HepG2 (cell line): ENCODE results near the gene STH. TPM values are rescaled to one million over a fixed set of nuclear protein-coding genes. Genes with fewer than 3 reads are reported as not detected.

Experiments used
- AKAP8 ChIP-seq: sonication (generic); formaldehyde crosslinking; IDR thresholded peaks from 2 replicates; pipeline ENCODE4 v1.5.1; 2020; ENCODE audit warnings: mild to moderate bottlenecking, missing genetic modification reagents
- ELK4 ChIP-seq: sonication (generic); formaldehyde crosslinking; IDR thresholded peaks from 2 replicates; pipeline ENCODE4 v1.9.0; 2021; ENCODE audit warnings: missing genetic modification reagents, borderline replicate concordance
- GRHL1 ChIP-seq: sonication (generic); formaldehyde crosslinking; conservative IDR thresholded peaks from 2 replicates; pipeline ENCODE4 v1.8.0; 2022; ENCODE audit warnings: missing genetic modification reagents
- MXD3 ChIP-seq: IDR thresholded peaks from 2 replicates; pipeline ENCODE4 v1.6.1; 2016; ENCODE audit warnings: mild to moderate bottlenecking, missing biosample characterization, missing genetic modification reagents
- RAD51 ChIP-seq: fragments of 450-650 bp; IDR thresholded peaks from 2 replicates; pipeline ENCODE4 v1.6.1; 2016; ENCODE audit warnings: borderline replicate concordance
- ZNF281 ChIP-seq: sonication (generic); formaldehyde crosslinking; IDR thresholded peaks from 2 replicates; pipeline ENCODE4 v1.4.0; 2020; ENCODE audit warnings: missing genetic modification reagents, borderline replicate concordance
- ZNF530 ChIP-seq: sonication (generic); formaldehyde crosslinking; IDR thresholded peaks from 2 replicates; pipeline ENCODE4 v1.5.0; 2020; ENCODE audit warnings: low read depth, mild to moderate bottlenecking, missing genetic modification reagents
- ZNF572 ChIP-seq: sonication (generic); formaldehyde crosslinking; IDR thresholded peaks from 2 replicates; pipeline ENCODE4 v1.5.1; 2020; ENCODE audit warnings: mild to moderate bottlenecking, missing genetic modification reagents
- ZNF710 ChIP-seq: sonication (generic); formaldehyde crosslinking; IDR thresholded peaks from 2 replicates; pipeline ENCODE4 v1.5.0; 2020; ENCODE audit warnings: mild to moderate bottlenecking, missing genetic modification reagents, borderline replicate concordance
- ZNF792 ChIP-seq: IDR thresholded peaks from 2 replicates; pipeline ENCODE4 v1.6.1; 2016
- polyA plus RNA-seq, 8 experiments: library from polyadenylated mRNA; depleted of rRNA in 3 of 8; stranded (reverse) in 7 of 8; unstranded in 1 of 8; fragments of >200 nt; fragmentation: Illumina TruSeq in 4 of 8; extraction: Trizol in 4 of 8; gene quantifications; 2 replicates each; pipeline versions ENCODE4 v1.2.1 to v1.2.3, GENCODE V29; 2011 to 2016; ENCODE audit warnings: low read depth in 4 of 8, missing spikeins in 1 of 8, mixed read lengths in 1 of 8; ENCODE audit not compliant: insufficient read depth in 1 of 8
- total RNA-seq, 5 experiments: library from RNA; depleted of rRNA; stranded (reverse); fragments of >200 nt; fragmentation: Illumina TruSeq; extraction: Trizol; gene quantifications; 2 replicates each; pipeline ENCODE4 v1.2.3, GENCODE V29; 2016; ENCODE audit warnings: low read depth in 1 of 5
- TF ChIP-seq, protein P1 (sequence below): sonication (generic); formaldehyde crosslinking; IDR thresholded peaks from 2 replicates; pipeline ENCODE4 v1.5.0; 2020; ENCODE audit warnings: mild to moderate bottlenecking, missing genetic modification reagents, borderline replicate concordance
- TF ChIP-seq, protein P2 (sequence below): sonication (generic); formaldehyde crosslinking; IDR thresholded peaks from 2 replicates; pipeline ENCODE4 v1.4.0; 2020; ENCODE audit warnings: mild to moderate bottlenecking, low read depth, missing genetic modification reagents

STH gene
- total and polyA plus RNA-seq, 2 of the 13 experiments (the other 11 are each of a cell fraction or from before 2014, with no cell fraction given): not detected

DNA sequence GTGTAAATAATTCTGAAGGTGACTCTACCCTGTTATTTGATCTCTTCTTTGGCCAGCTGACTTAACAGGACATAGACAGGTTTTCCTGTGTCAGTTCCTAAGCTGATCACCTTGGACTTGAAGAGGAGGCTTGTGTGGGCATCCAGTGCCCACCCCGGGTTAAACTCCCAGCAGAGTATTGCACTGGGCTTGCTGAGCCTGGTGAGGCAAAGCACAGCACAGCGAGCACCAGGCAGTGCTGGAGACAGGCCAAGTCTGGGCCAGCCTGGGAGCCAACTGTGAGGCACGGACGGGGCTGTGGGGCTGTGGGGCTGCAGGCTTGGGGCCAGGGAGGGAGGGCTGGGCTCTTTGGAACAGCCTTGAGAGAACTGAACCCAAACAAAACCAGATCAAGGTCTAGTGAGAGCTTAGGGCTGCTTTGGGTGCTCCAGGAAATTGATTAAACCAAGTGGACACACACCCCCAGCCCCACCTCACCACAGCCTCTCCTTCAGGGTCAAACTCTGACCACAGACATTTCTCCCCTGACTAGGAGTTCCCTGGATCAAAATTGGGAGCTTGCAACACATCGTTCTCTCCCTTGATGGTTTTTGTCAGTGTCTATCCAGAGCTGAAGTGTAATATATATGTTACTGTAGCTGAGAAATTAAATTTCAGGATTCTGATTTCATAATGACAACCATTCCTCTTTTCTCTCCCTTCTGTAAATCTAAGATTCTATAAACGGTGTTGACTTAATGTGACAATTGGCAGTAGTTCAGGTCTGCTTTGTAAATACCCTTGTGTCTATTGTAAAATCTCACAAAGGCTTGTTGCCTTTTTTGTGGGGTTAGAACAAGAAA lies 5.1 kb downstream of the STH start (continued):
- TF ChIP-seq, protein P1, sequence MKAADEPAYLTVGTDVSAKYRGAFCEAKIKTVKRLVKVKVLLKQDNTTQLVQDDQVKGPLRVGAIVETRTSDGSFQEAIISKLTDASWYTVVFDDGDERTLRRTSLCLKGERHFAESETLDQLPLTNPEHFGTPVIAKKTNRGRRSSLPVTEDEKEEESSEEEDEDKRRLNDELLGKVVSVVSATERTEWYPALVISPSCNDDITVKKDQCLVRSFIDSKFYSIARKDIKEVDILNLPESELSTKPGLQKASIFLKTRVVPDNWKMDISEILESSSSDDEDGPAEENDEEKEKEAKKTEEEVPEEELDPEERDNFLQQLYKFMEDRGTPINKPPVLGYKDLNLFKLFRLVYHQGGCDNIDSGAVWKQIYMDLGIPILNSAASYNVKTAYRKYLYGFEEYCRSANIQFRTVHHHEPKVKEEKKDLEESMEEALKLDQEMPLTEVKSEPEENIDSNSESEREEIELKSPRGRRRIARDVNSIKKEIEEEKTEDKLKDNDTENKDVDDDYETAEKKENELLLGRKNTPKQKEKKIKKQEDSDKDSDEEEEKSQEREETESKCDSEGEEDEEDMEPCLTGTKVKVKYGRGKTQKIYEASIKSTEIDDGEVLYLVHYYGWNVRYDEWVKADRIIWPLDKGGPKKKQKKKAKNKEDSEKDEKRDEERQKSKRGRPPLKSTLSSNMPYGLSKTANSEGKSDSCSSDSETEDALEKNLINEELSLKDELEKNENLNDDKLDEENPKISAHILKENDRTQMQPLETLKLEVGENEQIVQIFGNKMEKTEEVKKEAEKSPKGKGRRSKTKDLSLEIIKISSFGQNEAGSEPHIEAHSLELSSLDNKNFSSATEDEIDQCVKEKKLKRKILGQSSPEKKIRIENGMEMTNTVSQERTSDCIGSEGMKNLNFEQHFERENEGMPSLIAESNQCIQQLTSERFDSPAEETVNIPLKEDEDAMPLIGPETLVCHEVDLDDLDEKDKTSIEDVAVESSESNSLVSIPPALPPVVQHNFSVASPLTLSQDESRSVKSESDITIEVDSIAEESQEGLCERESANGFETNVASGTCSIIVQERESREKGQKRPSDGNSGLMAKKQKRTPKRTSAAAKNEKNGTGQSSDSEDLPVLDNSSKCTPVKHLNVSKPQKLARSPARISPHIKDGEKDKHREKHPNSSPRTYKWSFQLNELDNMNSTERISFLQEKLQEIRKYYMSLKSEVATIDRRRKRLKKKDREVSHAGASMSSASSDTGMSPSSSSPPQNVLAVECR (CRISPR knock-in tag): peak; percentile 67; the same call in 1 of the 2 replicates
- TF ChIP-seq RAD51 (no peak), ZNF710 (CRISPR knock-in tag) (0 out of 2 replicates have a peak, but pooled peaks have one; percentile 83), ZNF281 (CRISPR knock-in tag) (no peak), ZNF530 (no peak), ZNF792 (CRISPR knock-in tag) (peak; percentile 23), AKAP8 (CRISPR knock-in tag) (peak; percentile 70; the same call in 1 of the 2 replicates), ELK4 (CRISPR knock-in tag) (no peak), GRHL1 (CRISPR knock-in tag) (no peak), MXD3 (CRISPR knock-in tag) (no peak; the same call in 1 of the 2 replicates), ZNF572 (CRISPR knock-in tag) (0 out of 2 replicates have a peak, but pooled peaks have one; percentile 45)
- TF ChIP-seq, protein P2, sequence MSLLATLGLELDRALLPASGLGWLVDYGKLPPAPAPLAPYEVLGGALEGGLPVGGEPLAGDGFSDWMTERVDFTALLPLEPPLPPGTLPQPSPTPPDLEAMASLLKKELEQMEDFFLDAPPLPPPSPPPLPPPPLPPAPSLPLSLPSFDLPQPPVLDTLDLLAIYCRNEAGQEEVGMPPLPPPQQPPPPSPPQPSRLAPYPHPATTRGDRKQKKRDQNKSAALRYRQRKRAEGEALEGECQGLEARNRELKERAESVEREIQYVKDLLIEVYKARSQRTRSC (CRISPR knock-in tag): no peak
